HepG2 (cell line): ENCODE results near the gene CIDEA. TPM values are rescaled to one million over a fixed set of nuclear protein-coding genes. Genes with fewer than 3 reads are reported as not detected.

Source experiments
- ATAC-seq: fragments of 200-7000 bp; cut with Tn5 transposase; 3 replicates; pipeline ENCODE4 v1.9.1; 2020; ENCODE audit warnings: mild to moderate bottlenecking, moderate library complexity
- BruUV-seq: library from RNA; stranded (reverse); fragments of 400-500 nt; replicated peaks from 2 replicates; lab custom pipeline; 2021; lab: Mats Ljungman, UMichigan
- CTCF ChIA-PET: fragments of 300-600 bp; formaldehyde crosslinking; extraction: SDS; loops from one replicate; lab custom pipeline; 2021; ENCODE audit warnings: low total read pairs, inconsistent platforms, low intra/inter-chr PET ratio; lab: Yijun Ruan, JAX
- POLR2A ChIA-PET: fragments of 350-600 bp; sonication (Branson Sonifier 250); formaldehyde crosslinking; loops from one replicate; lab custom pipeline; 2020; ENCODE audit warnings: antibody characterized with exemption, inconsistent platforms; lab: Yijun Ruan, JAX
- DNase-seq: peaks from one replicate; pipeline ENCODE4 v3.0.0-alpha.2; 2015; ENCODE audit warnings: low spot score
- FAIRE-seq: peaks from 3 replicates; lab custom pipeline; 2011; peaks lifted over from hg19 to GRCh38; lab: Jason Lieb, UNC
- H2AFZ ChIP-seq: one replicate; pipeline ENCODE4 v1.6.1; 2011; ENCODE audit warnings: low read length, inconsistent platforms
- H3K27ac ChIP-seq: fragments of 300-600 bp; 3 replicates; pipeline ENCODE4 v1.8.0; 2011; ENCODE audit warnings: mixed run types, mild to moderate bottlenecking, mixed read lengths, low read length, inconsistent platforms; ENCODE audit not compliant: insufficient read depth; ENCODE audit errors: extremely low read length
- H3K27me3 ChIP-seq, 2 experiments: fragments of 200-600 bp in 1 of 2; 2 replicates in 1 of 2; 3 replicates in 1 of 2; pipeline versions ENCODE4 v1.6.0 to v1.8.0; 2011; ENCODE audit warnings: low read length in 2 of 2, mild to moderate bottlenecking in 2 of 2, moderate library complexity in 2 of 2, inconsistent platforms in 1 of 2; ENCODE audit not compliant: insufficient read depth in 2 of 2, control insufficient read depth in 1 of 2
- H3K36me3 ChIP-seq, 2 experiments: fragments of 200-600 bp in 1 of 2; replicated peaks in 1 of 2; 2 replicates in 1 of 2; 3 replicates in 1 of 2; pipeline versions ENCODE4 v1.5.1 to v1.8.0; 2011; ENCODE audit warnings: low read length in 2 of 2, inconsistent platforms in 1 of 2; ENCODE audit not compliant: insufficient read depth in 2 of 2, control insufficient read depth in 1 of 2
- H3K4me1 ChIP-seq: 2 replicates; pipeline ENCODE4 v1.5.1; 2012; ENCODE audit warnings: low read length, inconsistent platforms; ENCODE audit not compliant: insufficient read depth
- H3K4me2 ChIP-seq: 2 replicates; pipeline ENCODE4 v1.6.0; 2011; ENCODE audit warnings: low read depth, low read length, inconsistent platforms
- H3K4me3 ChIP-seq, 3 experiments: fragments of 200-600 bp in 1 of 3; sonication (generic), shearing (Covaris generic) in 1 of 3; replicated peaks in 1 of 3; 2 replicates each; pipeline ENCODE4 v1.5.1; 2011 to 2016; ENCODE audit warnings: low read length in 3 of 3, inconsistent platforms in 2 of 3, low read depth in 2 of 3, mild to moderate bottlenecking in 2 of 3, control low read depth in 1 of 3, mixed read lengths in 1 of 3; ENCODE audit not compliant: insufficient read depth in 1 of 3
- H3K79me2 ChIP-seq: one replicate; pipeline ENCODE4 v1.6.1; 2011; ENCODE audit warnings: low read length, inconsistent platforms; ENCODE audit not compliant: insufficient read depth
- H3K9ac ChIP-seq: 2 replicates; pipeline ENCODE4 v1.6.0; 2011; ENCODE audit warnings: mild to moderate bottlenecking, low read depth, low read length, inconsistent platforms; ENCODE audit not compliant: insufficient read depth
- H3K9me3 ChIP-seq: 2 replicates; pipeline ENCODE4 v1.5.1; 2012; ENCODE audit warnings: mild to moderate bottlenecking, low read length
- H4K20me1 ChIP-seq: 2 replicates; pipeline ENCODE4 v1.6.0; 2011; ENCODE audit warnings: inconsistent platforms, mild to moderate bottlenecking, low read length, moderate library complexity; ENCODE audit not compliant: insufficient read depth
- SIN3A ChIP-seq: IDR thresholded peaks from 2 replicates; pipeline ENCODE4 v1.6.1; 2011; ENCODE audit warnings: low read depth, mild to moderate bottlenecking, control low read depth, low read length, borderline replicate concordance
- ZIK1 ChIP-seq: sonication (generic); formaldehyde crosslinking; IDR thresholded peaks from 2 replicates; pipeline ENCODE4 v1.5.0; 2020; ENCODE audit warnings: mild to moderate bottlenecking, low read depth, missing genetic modification reagents, borderline replicate concordance
- ZNF629 ChIP-seq: sonication (generic); formaldehyde crosslinking; conservative IDR thresholded peaks from 2 replicates; pipeline ENCODE4 v1.5.0; 2020; ENCODE audit warnings: missing genetic modification reagents
- ZNF710 ChIP-seq: sonication (generic); formaldehyde crosslinking; IDR thresholded peaks from 2 replicates; pipeline ENCODE4 v1.5.0; 2020; ENCODE audit warnings: mild to moderate bottlenecking, missing genetic modification reagents, borderline replicate concordance
- WGBS: methylation state at CpG from one replicate; pipeline ENCODE4 v1.1.6; 2017; ENCODE audit warnings: low lambda C conversion rate; 5-methylcytosine and 5-hydroxymethylcytosine counted together
- in situ Hi-C: cut with HindIII; loops from 2 replicates; pipeline ENCODE4 v1.10.0; 2017; ENCODE audit warnings: low pct_unique_long_range_greater_than_20kb; ENCODE audit not compliant: extremely low pct_ligation_motif_present
- intact Hi-C: fragments of 100-400 bp; cut with micrococcal nuclease; formaldehyde crosslinking; loops from one replicate; pipeline ENCODE4 v1.10.0; 2022; ENCODE audit not compliant: unreplicated experiment
- polyA plus RNA-seq, 8 experiments: library from polyadenylated mRNA; depleted of rRNA in 3 of 8; stranded (reverse) in 7 of 8; unstranded in 1 of 8; fragments of >200 nt; fragmentation: Illumina TruSeq in 4 of 8; extraction: Trizol in 4 of 8; gene quantifications; 2 replicates each; pipeline versions ENCODE4 v1.2.1 to v1.2.3, GENCODE V29; 2011 to 2016; ENCODE audit warnings: low read depth in 4 of 8, missing spikeins in 1 of 8, mixed read lengths in 1 of 8; ENCODE audit not compliant: insufficient read depth in 1 of 8
- total RNA-seq, 5 experiments: library from RNA; depleted of rRNA; stranded (reverse); fragments of >200 nt; fragmentation: Illumina TruSeq; extraction: Trizol; gene quantifications; 2 replicates each; pipeline ENCODE4 v1.2.3, GENCODE V29; 2016; ENCODE audit warnings: low read depth in 1 of 5
- TF ChIP-seq, protein P1 (sequence below): sonication (generic); formaldehyde crosslinking; IDR thresholded peaks from 2 replicates; pipeline ENCODE4 v1.8.1; 2023; ENCODE audit warnings: missing genetic modification reagents, inconsistent platforms, borderline replicate concordance

The CIDEA gene
- total and polyA plus RNA-seq, 2 of the 13 experiments (the other 11 are each of a cell fraction or from before 2014, with no cell fraction given): not detected

DNA sequence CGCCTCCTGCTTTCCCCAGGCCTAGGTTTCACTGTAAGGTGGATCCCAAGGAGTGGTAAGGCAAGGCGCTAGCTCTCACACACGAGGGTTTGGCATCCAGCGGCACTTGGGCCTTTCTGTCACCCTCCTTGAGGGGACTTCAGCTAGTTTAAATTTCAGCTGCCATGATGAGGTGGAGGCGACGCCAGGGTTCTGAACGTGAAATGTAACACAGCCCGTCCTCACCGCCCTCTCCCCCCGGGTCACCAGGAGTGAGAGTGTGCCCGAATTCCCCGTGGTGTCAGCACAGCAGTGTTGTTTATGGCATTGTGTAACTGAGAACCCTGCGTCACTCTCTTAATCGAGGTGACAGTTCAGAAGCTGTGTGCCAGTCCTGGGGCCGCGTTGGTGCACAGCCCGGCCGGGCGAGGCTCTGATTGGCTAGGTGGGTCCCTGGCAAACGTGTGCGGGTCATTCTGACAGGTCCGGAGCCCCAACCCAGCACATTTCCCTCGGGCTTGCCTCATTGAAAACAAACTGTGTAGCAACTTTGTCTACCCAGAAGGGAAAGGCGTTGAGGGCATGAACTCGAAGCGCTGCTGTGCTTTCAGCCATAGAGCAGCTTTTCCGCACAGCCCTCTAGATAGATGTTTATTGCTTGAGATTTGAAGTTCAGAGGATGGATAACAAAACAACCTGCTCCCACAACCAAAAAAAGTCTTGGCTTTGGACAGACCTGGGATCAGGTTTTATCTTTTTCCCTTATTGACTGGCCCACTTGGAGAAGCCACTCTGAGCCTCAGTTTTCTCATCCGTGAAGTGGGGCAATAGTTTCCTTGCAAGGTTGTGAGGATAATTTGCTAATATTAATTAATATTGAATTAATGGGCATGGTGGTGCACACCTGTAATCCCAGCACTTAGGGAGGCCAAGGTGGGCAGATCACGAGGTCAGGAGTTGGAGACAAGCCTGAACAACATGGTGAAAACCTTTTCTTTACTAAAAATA lies 4.9 kb downstream of the CIDEA start:
- Histone ChIP-seq H3K4me2 (no peak overlapping the region), H4K20me1 (no peaks in the 10 kb centered on the region), H3K27ac (no peak overlapping the region), H3K36me3 (no peaks in the 10 kb centered on the region), H3K9ac (no peak overlapping the region), H3K27me3 (peaks cover 2 to 74% of the 10 kb centered on the region in 2 experiments; a peak in 4 of 5 replicates), H2AFZ (no peak overlapping the region), H3K79me2 (no peaks in the 10 kb centered on the region), H3K4me3 (no peak overlapping the region), H3K4me1 (no peaks in the 10 kb centered on the region), H3K9me3 (no peaks in the 10 kb centered on the region)
- CTCF ChIA-PET: no interaction called here
- TF ChIP-seq, protein P1, sequence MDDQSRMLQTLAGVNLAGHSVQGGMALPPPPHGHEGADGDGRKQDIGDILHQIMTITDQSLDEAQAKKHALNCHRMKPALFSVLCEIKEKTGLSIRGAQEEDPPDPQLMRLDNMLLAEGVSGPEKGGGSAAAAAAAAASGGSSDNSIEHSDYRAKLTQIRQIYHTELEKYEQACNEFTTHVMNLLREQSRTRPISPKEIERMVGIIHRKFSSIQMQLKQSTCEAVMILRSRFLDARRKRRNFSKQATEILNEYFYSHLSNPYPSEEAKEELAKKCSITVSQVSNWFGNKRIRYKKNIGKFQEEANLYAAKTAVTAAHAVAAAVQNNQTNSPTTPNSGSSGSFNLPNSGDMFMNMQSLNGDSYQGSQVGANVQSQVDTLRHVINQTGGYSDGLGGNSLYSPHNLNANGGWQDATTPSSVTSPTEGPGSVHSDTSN (CRISPR knock-in tag): no peak
- TF ChIP-seq SIN3A: no peak
- no peak for TF ChIP-seq ZIK1 (CRISPR knock-in tag)
- TF ChIP-seq ZNF629 (CRISPR knock-in tag): peak; percentile 61; the same call in 1 of the 2 replicates
- TF ChIP-seq ZNF710: no peak
- no peak for ATAC-seq
- in situ Hi-C loops: no loop called here
- POLR2A ChIA-PET: no interaction called here
- WGBS: 49% methylated on average over 20 of the region's 29 CpGs
- no TSS peak for BruUV-seq
- DNase-seq: no peak
- intact Hi-C loops: no loop called here
- no peak for FAIRE-seq
